HG02884 (cell line): ENCODE results near the gene MYEF2.

ENCODE experiments used
- ATAC-seq: cut with Tn5 transposase; IDR thresholded peaks from one replicate; pipeline ENCODE4 v1.9.1; 2021; ENCODE audit warnings: mild to moderate bottlenecking, moderate library complexity; ENCODE audit not compliant: unreplicated experiment

The MYEF2 gene

GRCh38 chr15:48089702-48090101, 88.4 kb downstream of the MYEF2 start:
- ATAC-seq = no peak

- no peak for ATAC-seq
Measured at GRCh38 chr15:48087844-48088243, 90.3 kb downstream of the MYEF2 start.

- no peak for ATAC-seq
Measured at GRCh38 chr15:48086576-48086975, 91.5 kb downstream of the MYEF2 start.

GRCh38 chr15:48086133-48086532, 92.0 kb downstream of the MYEF2 start:
- ATAC-seq = no peak

GRCh38 chr15:48085591-48085930, 92.5 kb downstream of the MYEF2 start:
- no peak for ATAC-seq

- no peak for ATAC-seq
Measured at GRCh38 chr15:48084759-48085590, 93.1 kb downstream of the MYEF2 start.
